D721Med (cell line): ENCODE data around the gene TDRD15.

Experiments used
- DNase-seq: peaks from one replicate; pipeline ENCODE4 v3.0.0; 2011; ENCODE audit warnings: low spot score; ENCODE audit not compliant: insufficient read length
- FAIRE-seq: peaks from 2 replicates; lab custom pipeline; 2011; peaks lifted over from hg19 to GRCh38; lab: Jason Lieb, UNC
- TF ChIP-seq, protein P1 (sequence below): IDR thresholded peaks from 2 replicates; pipeline ENCODE4 v1.5.1; 2012; ENCODE audit warnings: mild to moderate bottlenecking, control low read depth; ENCODE audit not compliant: insufficient read depth; ENCODE audit errors: missing control alignments

Gene TDRD15

DNA sequence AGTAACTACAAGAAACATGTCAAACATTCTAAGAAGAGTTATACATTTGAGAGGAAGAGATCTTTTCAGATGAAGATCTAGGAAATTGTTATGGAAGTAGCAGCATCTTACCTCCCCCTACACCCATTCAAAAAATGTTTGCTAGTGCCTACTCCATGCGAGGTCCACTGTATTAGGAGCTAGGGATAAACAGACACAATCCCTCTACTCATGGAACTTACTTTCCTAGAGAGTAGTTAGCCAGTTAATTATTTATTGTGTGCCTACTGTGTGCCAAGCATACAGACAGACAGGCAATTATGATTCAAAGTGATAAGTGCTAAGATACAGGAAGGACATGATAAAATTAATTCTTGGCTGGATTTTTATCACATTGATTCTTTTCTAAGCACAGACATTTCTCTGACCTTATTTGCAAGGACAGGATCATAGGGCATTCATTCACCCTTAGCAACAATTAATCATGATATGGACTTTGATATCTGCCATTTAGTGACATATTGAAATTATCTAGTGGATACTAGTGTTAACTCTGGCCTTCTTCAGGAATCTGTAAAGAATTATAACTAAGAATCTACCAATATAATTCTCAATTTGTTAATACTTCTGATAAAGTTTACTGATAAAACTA, 19.6 kb upstream of the TDRD15 start:
- FAIRE-seq = no peak
- TF ChIP-seq, protein P1, sequence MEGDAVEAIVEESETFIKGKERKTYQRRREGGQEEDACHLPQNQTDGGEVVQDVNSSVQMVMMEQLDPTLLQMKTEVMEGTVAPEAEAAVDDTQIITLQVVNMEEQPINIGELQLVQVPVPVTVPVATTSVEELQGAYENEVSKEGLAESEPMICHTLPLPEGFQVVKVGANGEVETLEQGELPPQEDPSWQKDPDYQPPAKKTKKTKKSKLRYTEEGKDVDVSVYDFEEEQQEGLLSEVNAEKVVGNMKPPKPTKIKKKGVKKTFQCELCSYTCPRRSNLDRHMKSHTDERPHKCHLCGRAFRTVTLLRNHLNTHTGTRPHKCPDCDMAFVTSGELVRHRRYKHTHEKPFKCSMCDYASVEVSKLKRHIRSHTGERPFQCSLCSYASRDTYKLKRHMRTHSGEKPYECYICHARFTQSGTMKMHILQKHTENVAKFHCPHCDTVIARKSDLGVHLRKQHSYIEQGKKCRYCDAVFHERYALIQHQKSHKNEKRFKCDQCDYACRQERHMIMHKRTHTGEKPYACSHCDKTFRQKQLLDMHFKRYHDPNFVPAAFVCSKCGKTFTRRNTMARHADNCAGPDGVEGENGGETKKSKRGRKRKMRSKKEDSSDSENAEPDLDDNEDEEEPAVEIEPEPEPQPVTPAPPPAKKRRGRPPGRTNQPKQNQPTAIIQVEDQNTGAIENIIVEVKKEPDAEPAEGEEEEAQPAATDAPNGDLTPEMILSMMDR = no peak
- DNase-seq = no peak

GRCh38 chr2:21111012-21111411, 12.8 kb upstream of the TDRD15 start:
- DNase-seq = no peak
- FAIRE-seq = no peak
- TF ChIP-seq, protein P1 = no peak

- no peak for FAIRE-seq
- TF ChIP-seq, protein P1 = no peak
Measured at GRCh38 chr2:21117688-21118087, 6.1 kb upstream of the TDRD15 start.

GRCh38 chr2:21118302-21118920, 5.4 kb upstream of the TDRD15 start:
- FAIRE-seq (peak; percentile 46), DNase-seq (peak; percentile 17)
- TF ChIP-seq, protein P1 = peak; percentile 46

More at GRCh38 chr2:21117688-21118087, 6.1 kb upstream of the TDRD15 start:
- DNase-seq = no peak

- FAIRE-seq (no peak), DNase-seq (no peak)
- TF ChIP-seq, protein P1 = no peak
Measured at GRCh38 chr2:21131861-21132260, 8.1 kb downstream of the TDRD15 start.

GRCh38 chr2:21135585-21135984, 11.8 kb downstream of the TDRD15 start:
- TF ChIP-seq, protein P1 = no peak
- FAIRE-seq = no peak

GRCh38 chr2:21142149-21142548, 18.4 kb downstream of the TDRD15 start:
- FAIRE-seq (no peak), DNase-seq (no peak)
- TF ChIP-seq, protein P1 = no peak

More at GRCh38 chr2:21135585-21135984, 11.8 kb downstream of the TDRD15 start:
- no peak for DNase-seq
